NK-92 (cell line): ENCODE measurements around the gene FCMR.

ENCODE experiments used
- DNase-seq: peaks from one replicate; lab custom pipeline; 2025; ENCODE audit not compliant: unreplicated experiment; lab: John Stamatoyannopoulos, UW

The FCMR gene

DNA sequence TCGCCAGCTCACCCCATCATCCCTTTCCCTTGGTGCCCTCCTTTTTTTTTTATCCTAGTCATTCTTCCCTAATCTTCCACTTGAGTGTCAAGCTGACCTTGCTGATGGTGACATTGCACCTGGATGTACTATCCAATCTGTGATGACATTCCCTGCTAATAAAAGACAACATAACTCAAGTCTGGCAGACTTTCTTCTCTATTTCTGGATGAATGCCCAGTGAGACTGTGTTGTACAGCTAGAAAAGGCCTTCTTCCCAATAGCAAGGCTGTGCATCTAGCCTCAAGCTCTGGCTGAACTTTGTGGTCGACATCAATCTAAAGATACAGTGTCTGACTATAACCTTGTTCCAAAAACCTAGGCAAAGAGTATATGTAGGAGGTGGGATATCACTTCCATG is 18.1 kb downstream of the FCMR start:
- DNase-seq: no peak

DNA sequence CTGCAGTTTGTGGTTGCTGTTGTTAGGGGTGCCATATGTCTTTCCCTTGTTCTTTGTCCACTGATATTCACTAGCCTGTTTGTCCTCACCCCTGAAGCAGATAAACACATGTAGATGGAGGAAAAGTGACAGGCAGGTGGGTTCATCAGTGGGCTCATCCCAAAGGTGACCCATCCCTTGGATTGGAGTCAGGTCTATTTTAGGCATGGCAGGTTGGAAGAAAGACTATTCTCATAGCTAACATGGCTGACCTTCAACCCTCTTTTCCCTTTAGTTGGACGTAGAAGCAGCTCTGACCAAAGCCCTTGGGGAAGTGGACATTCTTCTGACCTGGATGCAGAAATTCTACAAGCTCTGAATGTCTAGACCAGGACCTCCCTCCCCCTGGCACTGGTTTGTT is 19.0 kb downstream of the FCMR start:
- no peak for DNase-seq

DNA sequence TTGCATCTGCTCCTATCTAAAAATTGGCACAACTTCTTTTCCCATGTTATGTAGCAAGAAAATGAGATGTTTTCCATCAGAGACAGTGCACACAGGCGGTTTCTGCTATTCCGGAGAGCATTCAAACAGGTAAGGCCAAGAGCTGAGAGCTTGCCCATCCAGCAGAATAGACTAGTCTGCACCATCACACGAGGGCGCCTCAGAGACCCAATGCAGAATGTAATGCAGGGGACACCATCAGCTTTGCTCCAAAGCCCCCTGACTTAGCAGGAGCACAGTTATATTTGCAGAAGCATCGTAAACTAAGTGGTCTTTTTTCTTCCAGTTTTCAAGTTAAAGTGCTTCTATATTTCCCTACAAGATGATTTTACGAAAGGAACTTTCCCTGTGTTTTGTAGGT is 19.8 kb downstream of the FCMR start:
- no peak for DNase-seq

DNA sequence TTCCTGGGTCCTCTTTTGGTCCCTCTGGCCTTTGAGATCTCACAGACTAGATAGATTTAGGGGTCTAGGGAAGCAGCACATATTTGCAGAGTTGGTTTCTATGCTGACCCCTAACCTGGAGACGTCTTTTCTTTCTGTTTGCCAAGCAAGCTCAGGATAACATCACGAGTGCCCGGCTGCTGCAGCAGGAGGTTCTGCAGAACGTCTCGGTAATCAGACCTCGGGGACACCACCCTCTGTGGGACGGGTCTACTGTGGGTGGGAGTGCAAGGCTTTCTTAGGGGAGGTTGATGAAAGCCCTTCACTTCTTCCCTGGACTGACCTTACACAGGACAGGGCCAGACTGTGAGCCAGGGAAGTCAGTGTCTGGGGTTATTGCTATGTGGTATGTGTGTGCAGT is 21.6 kb downstream of the FCMR start:
- DNase-seq: no peak

DNA sequence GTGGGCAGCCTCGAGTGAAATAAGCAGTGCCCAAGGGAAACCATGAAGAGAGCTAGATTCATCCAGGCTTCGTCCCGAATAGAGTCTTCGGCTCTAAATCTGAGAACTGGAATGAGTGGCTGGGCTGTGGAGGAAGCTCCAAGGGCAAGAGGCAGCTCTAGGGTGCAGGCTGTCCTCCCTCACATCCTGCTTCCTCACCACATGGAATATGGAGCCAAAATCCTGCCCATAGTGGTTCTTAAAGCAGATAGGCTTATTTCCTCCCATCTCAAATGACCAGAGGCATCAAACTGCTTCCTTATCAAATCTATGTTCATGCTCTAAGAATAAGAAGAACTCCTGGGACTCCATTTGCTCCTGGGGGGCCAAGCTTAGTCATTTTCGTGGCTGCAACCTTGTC is 22.0 kb downstream of the FCMR start:
- no peak for DNase-seq

DNA sequence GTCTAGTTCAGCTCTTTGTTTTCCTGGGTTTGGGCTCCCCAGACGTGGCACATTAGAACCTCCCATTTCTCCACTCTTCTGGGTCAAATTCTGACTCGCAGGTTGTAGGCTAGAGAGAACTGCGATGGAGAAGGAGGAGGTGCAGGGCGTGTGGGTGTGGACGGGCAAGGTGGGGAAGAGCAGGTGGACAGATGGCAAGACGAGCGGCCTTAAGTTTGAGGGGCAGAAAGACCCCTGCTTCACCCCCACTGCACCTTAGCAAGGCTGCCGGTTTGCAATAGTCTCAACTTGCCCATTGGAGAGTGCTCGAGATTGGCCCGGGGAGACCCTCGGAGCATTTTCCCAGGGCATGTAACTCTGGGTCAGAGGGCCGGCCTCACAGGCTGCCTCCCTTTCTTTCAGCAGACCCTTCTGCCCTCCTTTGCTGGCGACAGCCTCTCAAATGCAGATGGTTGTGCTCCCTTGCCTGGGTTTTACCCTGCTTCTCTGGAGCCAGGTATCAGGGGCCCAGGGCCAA is 22.8 kb downstream of the FCMR start:
- DNase-seq: no peak

DNA sequence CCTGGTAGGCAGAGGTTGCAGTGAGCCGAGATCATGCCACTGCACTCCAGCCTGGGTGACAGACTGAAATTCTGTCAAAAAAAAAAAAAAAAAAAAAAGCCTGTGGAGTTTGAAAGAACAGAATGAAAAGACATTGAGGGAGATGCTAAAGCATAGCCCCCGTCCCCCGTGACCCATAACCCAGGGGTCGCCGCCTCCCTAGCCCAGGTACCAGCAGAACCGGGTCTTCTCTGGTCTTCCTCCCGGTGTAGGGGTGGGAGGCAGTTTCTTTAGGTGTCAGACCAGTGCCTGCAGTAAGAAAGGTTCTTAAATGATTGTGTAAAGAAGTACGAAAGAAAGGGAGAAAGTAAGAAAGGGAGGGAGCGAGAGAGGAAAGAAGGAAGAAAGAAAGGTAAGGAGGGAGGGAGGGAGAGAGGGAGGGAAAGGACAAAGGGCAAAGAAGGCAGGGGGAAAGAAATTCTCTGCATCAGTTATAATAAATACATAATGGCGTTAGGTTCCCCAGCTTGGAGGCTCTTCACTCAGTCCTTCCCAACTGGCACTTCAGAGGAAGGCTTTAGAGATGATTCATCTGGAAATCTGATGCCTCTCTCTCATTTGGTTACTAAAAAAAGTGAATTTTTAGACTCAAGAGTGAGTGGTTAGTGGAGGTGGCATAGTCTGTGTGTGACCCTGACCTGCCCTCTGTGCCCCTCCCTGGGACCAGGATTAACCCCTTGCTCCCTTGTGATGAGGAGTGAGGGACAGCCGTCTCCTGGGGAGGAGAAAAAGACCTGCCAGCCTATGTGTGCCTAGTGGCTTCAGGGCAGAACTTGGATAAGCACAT is 23.4 kb downstream of the FCMR start:
- DNase-seq: no peak

DNA sequence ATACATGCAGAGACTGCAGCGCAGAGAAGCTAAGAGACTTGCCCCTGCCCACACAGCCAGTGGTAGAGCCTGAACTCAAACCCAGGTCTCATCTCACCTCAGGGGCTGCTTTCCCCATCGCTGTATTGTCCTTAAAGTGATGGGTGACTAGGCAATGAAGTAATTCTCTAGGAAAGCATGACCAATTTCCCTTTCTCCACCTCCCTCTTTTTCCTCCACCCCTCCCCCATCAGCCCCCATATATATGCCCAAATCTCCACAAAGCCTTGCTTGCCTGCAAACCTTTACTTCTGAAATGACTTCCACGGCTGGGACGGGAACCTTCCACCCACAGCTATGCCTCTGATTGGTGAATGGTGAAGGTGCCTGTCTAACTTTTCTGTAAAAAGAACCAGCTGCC is 24.6 kb downstream of the FCMR start, which contains the start of gene IL24:
TSS of gene IL24 (plus strand) at position 269 of the 400 bp plus-strand sequence. CDS start 390 bp downstream, outside the sequence.
- no peak for DNase-seq

DNA sequence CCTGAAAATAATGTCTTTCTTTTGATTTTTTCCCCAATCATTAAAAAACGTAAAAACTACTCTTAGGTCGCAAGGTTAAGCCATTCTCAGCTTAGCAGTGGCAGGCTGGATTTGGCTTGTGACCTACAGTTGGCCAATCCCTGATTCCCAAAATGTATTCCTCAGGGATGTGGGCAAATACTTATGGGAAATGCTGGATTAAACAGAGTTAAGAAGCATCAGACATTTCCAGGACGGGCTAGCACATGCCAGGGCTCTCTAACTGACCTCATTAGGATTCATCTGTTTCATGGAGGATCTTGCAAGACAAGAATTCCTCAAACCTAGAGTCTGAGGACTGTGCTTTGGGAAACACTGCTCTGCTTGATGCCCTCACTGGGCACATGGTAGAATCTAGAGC is 25.5 kb downstream of the FCMR start:
- no peak for DNase-seq

DNA sequence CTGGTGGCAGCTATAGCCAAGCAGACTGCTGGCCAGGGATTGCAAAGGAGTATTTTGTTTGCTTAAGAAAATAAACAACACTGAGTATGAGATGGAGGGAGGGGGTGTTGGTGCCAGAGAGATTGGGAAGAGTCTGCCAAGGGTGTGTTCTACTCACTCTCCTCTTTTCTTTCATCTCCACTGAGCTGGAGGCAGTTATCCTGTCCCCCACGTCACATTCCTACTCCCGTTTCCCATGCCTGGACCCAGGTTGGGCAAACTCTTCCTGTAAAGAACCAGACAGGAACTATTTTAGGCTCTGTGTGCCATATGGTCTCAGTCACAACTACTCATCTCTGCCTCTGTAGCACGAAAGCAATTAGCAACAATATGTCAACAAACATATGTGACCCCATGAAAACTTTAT is 25.9 kb downstream of the FCMR start:
- no peak for DNase-seq

DNA sequence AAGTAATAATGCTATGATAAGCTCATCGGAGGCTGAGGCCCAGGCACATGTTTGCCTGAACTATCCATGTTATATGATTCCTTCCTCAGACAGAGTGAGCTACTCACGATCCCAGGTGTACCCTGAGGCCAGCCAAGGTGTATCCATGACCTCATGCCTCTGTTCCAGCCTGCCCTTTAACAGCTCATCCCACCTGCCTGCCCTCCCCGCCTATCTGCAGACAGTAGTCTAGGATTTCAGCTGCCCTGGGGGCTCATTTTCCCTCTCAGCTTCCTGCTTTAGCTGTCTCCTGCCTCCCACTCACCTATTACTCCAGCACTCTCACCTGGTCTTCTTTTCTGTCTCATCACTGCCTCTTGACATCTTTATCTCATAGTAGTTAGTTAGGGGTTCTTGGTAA is 26.4 kb downstream of the FCMR start:
- no peak for DNase-seq

DNA sequence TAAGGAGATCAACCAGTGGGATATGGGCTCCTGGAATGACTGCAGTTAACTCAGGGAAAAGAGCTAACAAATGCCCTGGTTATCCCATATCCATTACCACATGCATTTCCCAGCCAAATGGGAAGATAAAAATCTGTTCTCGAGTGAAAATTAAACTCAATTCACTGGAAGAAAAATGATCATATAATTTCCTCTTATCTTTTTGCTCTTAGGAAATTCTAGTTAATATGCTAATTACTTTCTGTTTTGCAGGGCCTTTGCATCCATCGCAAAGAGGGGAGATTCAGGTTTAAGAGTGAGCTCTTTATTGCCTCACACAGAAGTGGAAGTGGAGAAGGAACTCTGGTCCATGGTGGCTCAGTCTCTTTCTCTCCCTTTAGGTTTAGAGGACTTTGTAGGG is 28.4 kb downstream of the FCMR start:
- DNase-seq: no peak

DNA sequence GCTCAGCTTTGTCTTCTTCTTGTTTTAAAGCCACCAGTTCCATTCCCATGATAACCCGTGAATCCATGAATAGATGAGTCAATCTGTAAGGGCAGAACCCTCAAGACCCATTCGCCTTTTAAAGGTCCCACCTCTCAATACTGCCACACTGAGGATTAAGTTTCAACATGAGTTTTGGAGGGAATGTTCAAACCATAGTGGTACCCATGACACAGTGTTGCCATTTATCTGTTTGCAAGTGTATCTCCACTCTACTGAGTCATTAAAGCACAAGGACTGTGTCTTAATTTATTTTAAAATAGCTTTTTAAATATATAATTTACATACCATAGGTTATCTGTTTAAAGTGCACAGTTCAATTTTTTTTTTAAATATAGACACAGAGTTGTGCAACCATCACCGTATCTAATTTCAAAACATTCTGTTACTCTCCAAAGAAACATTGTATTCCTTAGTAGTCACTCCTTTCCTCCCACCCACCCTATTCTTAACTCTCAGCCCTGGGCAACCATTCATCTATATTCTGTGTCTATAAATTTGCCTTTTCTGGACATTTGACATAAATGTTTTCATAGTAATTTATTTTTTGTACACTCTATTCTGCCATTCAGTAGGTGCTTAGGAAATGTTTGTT is 29.3 kb downstream of the FCMR start:
- no peak for DNase-seq

DNA sequence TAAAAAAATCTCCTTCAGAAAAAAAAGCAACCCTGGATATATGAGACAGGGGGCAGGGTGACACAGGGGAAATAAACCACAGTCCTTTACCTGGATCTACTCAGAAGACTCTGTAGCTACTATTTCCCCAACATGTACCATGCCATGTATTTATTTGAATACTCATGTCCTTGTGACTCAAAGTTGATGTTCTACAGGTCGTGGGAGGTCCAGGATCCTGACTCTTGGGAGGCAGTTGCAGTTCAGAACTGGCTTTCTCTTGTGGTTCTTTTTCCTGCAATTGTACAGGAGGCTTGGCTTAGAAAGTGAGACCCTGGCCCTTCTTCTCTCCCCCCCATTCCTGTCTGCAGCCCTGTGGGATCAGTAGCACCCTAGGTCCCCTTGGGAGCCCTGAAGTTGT is 30.3 kb downstream of the FCMR start:
- no peak for DNase-seq

DNA sequence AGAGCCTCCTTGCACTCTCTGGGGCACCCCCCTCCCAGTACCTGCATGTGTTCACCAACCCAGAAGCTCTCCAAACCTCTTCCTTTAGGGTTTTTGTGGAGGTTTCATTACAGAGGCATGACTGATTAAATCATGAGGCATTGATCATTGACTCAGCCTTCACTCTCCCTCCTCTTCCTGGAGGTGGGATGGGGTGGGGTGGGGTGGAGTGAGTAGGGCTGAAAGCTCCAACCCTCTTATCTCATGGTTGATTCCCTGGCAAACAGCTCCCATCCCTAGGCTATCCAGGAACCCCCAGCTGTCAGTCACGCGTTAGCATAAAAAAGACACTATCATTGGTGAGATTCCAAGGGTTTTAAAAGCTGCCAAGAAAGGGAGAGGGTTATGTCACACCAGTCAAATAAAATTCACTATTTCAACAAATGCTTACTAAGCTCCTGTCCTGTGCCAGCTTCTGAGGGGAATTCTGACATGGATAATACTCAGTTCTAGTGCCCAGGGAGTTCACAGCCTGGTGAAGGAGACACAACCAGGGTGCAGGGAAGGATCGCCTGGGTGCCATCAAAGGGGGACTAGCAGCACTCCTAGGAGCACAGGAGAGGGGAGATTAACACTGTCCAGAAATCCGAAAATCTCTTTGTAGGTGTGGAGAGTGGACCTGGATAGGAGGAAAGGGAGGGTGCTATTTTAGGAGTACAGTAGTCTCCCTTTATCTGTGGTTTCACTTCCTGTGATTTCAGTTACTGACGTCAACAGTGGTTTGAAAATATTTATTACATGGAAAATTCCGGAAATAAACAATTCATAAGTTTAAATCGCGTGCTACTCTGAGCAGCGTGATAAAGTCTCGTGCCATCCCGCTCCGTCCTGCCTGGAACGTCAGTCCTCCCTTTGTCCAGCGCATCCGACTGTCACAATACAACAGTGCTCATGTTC is 31.3 kb downstream of the FCMR start:
- no peak for DNase-seq

DNA sequence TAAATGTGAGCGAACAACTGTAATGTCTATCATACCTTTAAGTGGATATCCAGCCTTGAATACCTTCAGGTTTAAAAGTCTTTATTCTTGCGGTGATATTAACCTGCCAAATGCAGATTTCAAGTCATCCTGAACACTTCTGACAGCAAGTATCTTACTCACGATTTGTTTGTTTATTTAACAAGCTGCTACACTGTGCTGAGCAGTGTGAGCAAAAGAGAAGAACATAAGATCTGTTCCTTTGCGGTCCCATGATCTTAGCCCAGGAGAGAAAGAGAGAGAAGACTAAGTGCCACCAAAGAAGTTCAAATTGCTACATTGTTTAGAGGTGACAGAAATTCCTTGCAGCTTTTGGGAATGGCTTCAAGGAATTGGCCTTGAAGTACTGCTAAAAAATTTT is 34.0 kb downstream of the FCMR start:
- DNase-seq: no peak

DNA sequence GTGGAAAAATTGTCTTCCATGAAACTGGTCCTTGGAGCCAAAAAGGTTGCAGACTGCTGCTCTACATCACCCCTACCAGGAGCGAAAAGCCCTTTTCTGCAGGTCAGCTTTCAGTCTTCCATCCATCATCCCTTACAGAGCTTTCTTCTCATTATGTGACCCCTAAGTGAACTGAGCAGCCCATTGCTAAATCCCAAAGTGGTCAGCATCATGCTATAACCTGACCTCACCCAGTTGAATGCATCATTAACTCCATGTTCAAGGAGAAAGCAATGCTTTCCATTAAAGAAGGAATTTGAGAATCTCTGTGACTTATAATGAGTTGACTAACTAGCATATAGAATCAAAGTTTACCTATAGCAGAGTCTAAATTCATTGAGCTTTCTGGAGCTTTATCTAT is 34.9 kb downstream of the FCMR start:
- DNase-seq: no peak

DNA sequence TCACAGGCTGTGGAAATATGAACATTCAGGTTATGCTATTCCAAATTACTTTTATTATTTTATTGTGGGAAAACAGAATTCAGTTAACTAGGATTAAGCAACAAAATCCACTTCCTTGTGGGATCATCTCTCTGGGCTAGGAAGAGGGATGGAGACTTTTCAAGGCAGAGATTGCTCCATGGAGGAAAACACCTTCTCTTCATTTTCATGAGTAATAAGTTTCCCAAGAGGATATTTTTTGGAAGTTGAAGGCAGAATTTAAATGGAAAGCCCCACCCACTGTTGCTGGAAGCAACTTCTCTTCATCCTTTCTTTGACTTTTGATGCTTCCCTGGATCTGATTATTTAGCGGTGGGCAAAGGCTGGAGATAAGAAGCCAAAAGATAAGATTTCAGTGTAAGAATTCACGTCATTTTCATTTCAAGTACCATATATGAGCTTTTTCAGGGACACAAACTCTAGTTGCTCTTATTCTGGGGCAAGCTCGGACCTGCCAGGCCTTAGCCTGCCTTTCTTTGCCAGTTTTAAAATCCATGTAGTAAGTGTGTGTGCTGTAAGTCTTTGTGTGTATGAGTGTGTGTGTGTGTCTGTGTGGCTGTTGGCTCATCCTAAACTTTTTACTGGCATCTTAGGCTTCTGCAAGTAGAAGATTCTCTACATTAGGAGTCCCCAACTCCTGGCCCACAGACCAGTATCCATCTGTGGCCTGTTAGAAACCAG is 36.2 kb downstream of the FCMR start:
- no peak for DNase-seq

DNA sequence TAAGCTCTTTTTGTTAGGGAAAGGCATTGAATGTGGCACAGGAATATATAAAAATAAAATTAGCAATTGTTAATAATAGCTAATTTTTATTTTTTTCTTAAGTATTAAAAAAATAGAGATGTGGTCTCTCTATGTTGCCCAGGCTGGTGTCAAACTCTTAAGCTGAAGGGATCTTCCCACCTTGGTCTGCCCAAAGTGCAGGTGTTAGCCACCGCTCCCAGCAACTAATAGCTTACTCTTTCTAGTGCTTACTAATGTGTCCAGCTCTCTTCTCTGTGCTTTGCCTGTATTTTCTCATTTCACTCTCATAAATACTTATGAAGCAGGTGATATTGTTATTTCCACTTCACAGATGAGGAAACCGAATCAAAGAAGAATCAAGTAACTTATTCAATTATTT is 37.9 kb downstream of the FCMR start:
- no peak for DNase-seq

DNA sequence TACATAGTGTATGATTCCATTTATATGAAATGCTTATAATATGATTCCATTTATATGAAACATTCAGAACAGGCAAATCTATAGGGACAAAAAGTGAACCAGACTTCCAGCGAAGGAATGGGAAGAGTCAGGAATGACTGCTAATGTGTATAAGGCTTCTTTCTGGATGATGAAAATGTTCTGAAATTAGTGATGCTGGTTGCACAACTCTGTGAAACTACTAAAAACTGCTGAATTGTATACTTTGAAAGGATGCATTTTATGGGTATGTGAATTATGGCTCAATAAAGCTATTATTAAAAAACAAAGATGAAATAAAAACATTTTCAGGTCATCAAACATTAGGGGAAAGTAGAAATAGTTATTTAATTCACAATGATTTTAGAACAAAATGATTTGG is 38.6 kb downstream of the FCMR start:
- no peak for DNase-seq

DNA sequence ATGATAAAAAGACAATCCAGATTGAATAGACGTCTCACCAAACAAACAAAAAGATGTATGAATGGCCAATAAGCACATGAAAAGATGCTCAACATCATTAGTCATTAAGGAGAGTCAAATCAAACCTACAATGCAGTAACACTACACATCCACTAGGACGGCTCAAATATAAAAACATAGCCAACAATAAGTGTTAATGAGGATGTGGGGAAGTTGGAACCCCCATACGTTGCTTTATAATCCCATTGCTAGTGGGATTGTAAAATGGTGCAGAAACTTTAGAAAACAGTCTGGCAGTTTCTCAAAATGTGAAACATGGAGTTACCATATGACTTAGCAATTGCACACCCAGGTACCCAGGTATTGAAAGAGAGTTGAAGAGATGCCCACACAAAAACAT is 39.2 kb downstream of the FCMR start:
- no peak for DNase-seq
